Aorta (tissue), 5 donors: ENCODE data around the gene GP5. TPM values are rescaled to one million over a fixed set of nuclear protein-coding genes. Genes with fewer than 3 reads are reported as not detected.

Experiments used
- ATAC-seq: fragments of 200-7000 bp; cut with Tn5 transposase; one replicate; pipeline ENCODE4 v1.9.1; 2022; ENCODE audit warnings: moderate library complexity; ENCODE audit not compliant: low FRiP score
- DNase-seq, 2 donors: peaks; one replicate each; pipeline ENCODE4 v3.0.0-alpha.2; 2020
- H3K27ac ChIP-seq, 2 donors: one replicate each; pipeline ENCODE4 v1.5.1; 2013; ENCODE audit warnings: low read length in 2 of 2, mild to moderate bottlenecking in 2 of 2, moderate library complexity in 2 of 2, control low read depth in 1 of 2, inconsistent platforms in 1 of 2, low read depth in 1 of 2
- H3K27me3 ChIP-seq, 2 donors: one replicate each; pipeline ENCODE4 v1.6.1; 2013; ENCODE audit warnings: control low read depth in 1 of 2, low read length in 1 of 2, mild to moderate bottlenecking in 1 of 2, moderate library complexity in 1 of 2; ENCODE audit not compliant: insufficient read depth in 2 of 2, control insufficient read depth in 1 of 2
- H3K36me3 ChIP-seq, 2 donors: one replicate each; pipeline ENCODE4 v1.6.1; 2013; ENCODE audit warnings: control low read depth in 1 of 2, low read length in 1 of 2, mild to moderate bottlenecking in 1 of 2; ENCODE audit not compliant: insufficient read depth in 2 of 2, control insufficient read depth in 1 of 2
- H3K4me1 ChIP-seq, 2 donors: one replicate each; pipeline ENCODE4 v1.6.1; 2013; ENCODE audit warnings: low read length in 2 of 2, control low read depth in 1 of 2, mild to moderate bottlenecking in 1 of 2, moderate library complexity in 1 of 2; ENCODE audit not compliant: insufficient read depth in 2 of 2, control insufficient read depth in 1 of 2
- H3K4me3 ChIP-seq, 2 donors: one replicate each; pipeline ENCODE4 v1.5.1; 2013; ENCODE audit warnings: low read length in 2 of 2, control low read depth in 1 of 2, mild to moderate bottlenecking in 1 of 2
- H3K9me3 ChIP-seq: one replicate; pipeline ENCODE4 v1.6.1; 2013; ENCODE audit warnings: mild to moderate bottlenecking, low read length; ENCODE audit not compliant: control insufficient read depth
- WGBS, 2 donors: extraction: QIAGEN DNeasy Blood & Tissue Kit; methylation state at CpG; one replicate each; pipeline ENCODE4 v1.1.7; 2013; 5-methylcytosine and 5-hydroxymethylcytosine counted together
- intact Hi-C, 2 donors: fragments of 100-400 bp; cut with DNase I; formaldehyde crosslinking; loops; one replicate each; pipeline versions ENCODE4 v1.14.2 to v1.15.0; 2022
- polyA plus RNA-seq, 2 donors: library from polyadenylated mRNA; stranded (reverse); fragments of 200-250 nt; gene quantifications; one replicate each; pipeline ENCODE4 v1.2.3, GENCODE V29; 2013
- total RNA-seq, 2 donors: library from RNA; stranded (reverse); fragmentation: NEBNext Ultra II Directional; extraction: Animal tissue kit (Norgen Biotek cat#: 25700); gene quantifications; one replicate each; pipeline ENCODE4 v1.2.1, GENCODE V29; 2021
- donor health status: healthy with polysubstance abuse.
- donor health status: Bipolar disorder and iron deficiency.
- donor health status: DM: no; HTN: no; CAD: no.
- donor health status: DM: no; HTN: no; CAD: no.
- donor health status: DM: yes; HTN: yes; CAD: no.

Gene GP5
- total and polyA plus RNA-seq, 4 donors, result 0.15 to 0.33 (median 0.19) TPM; not detected in 1

- no peaks in the 10 kb centered on the region for H3K9me3 ChIP-seq
- ATAC-seq (no peak), DNase-seq (no peak)
- intact Hi-C loops, result no loop called here
- WGBS, 2 donors, result 80 to 81% methylated on average over 18 of the region's 18 CpGs
- no peaks in the 10 kb centered on the region for H3K36me3 ChIP-seq
- no peaks in the 10 kb centered on the region for H3K4me1 ChIP-seq
- H3K4me3 ChIP-seq, result no peak overlapping the region
- no peaks in the 10 kb centered on the region for H3K27me3 ChIP-seq
- H3K27ac ChIP-seq, result no peak overlapping the region
These were observed 30.8 kb downstream of the GP5 start for GRCh38 chr3:194367992-194368841.

GRCh38 chr3:194365978-194366490, 33.0 kb downstream of the GP5 start:
- H3K36me3 ChIP-seq, result no peaks in the 10 kb centered on the region
- no peak for DNase-seq
- H3K9me3 ChIP-seq, result no peaks in the 10 kb centered on the region
- H3K27me3 ChIP-seq, result no peaks in the 10 kb centered on the region
- ATAC-seq, result no peak
- 85 to 87% methylated on average over 12 of the region's 12 CpGs for WGBS, 2 donors
- no peak overlapping the region for H3K27ac ChIP-seq
- H3K4me3 ChIP-seq, result no peak overlapping the region
- intact Hi-C loops, result no loop called here
- no peaks in the 10 kb centered on the region for H3K4me1 ChIP-seq

GRCh38 chr3:194365526-194365925, 33.5 kb downstream of the GP5 start:
- WGBS, 2 donors, result 86% methylated on average over 6 of the region's 6 CpGs
- no peaks in the 10 kb centered on the region for H3K36me3 ChIP-seq
- H3K9me3 ChIP-seq, result no peaks in the 10 kb centered on the region
- H3K27ac ChIP-seq, result no peak overlapping the region
- H3K27me3 ChIP-seq, result peaks cover 0 to 1% of the 10 kb centered on the region in 2 donors
- ATAC-seq (no peak), DNase-seq (no peak)
- no peaks in the 10 kb centered on the region for H3K4me1 ChIP-seq
- intact Hi-C loops, result no loop called here
- H3K4me3 ChIP-seq, result no peak overlapping the region

GRCh38 chr3:194364652-194365434, 34.2 kb downstream of the GP5 start:
- Histone ChIP-seq H3K36me3 (no peaks in the 10 kb centered on the region), H3K27ac (no peak overlapping the region), H3K9me3 (no peaks in the 10 kb centered on the region), H3K4me1 (no peaks in the 10 kb centered on the region), H3K27me3 (peaks cover 0 to 1% of the 10 kb centered on the region in 2 donors), H3K4me3 (no peak overlapping the region)
- WGBS, 2 donors, result 42 to 47% methylated on average over 20 of the region's 20 CpGs
- ATAC-seq (peak; percentile 44), DNase-seq (no peak)
- intact Hi-C loops, result no loop called here

GRCh38 chr3:194364314-194364651, 34.8 kb downstream of the GP5 start:
- no peaks in the 10 kb centered on the region for H3K36me3 ChIP-seq
- H3K27ac ChIP-seq, result no peak overlapping the region
- H3K4me1 ChIP-seq, result no peaks in the 10 kb centered on the region
- H3K27me3 ChIP-seq, result peaks cover 0 to 1% of the 10 kb centered on the region in 2 donors
- DNase-seq, result no peak
- H3K9me3 ChIP-seq, result no peaks in the 10 kb centered on the region
- no peak for ATAC-seq
- WGBS, 2 donors, result 68 to 77% methylated on average over 3 of the region's 3 CpGs
- intact Hi-C loops, result no loop called here
- H3K4me3 ChIP-seq, result no peak overlapping the region

- intact Hi-C loops, result no loop called here
- H3K36me3 ChIP-seq, result no peaks in the 10 kb centered on the region
- no peaks in the 10 kb centered on the region for H3K9me3 ChIP-seq
- no peaks in the 10 kb centered on the region for H3K4me1 ChIP-seq
- no peak overlapping the region for H3K4me3 ChIP-seq
- WGBS, 2 donors, result 90 to 92% methylated on average over 18 of the region's 18 CpGs
- H3K27me3 ChIP-seq, result peaks cover 0 to 1% of the 10 kb centered on the region in 2 donors
- no peak overlapping the region for H3K27ac ChIP-seq
- DNase-seq (no peak), ATAC-seq (no peak)
These were observed 38.5 kb downstream of the GP5 start for GRCh38 chr3:194360568-194360967.

- Histone ChIP-seq H3K4me3 (no peak overlapping the region), H3K36me3 (no peaks in the 10 kb centered on the region), H3K27ac (no peak overlapping the region), H3K4me1 (no peaks in the 10 kb centered on the region), H3K27me3 (peaks cover 0 to 1% of the 10 kb centered on the region in 2 donors), H3K9me3 (no peaks in the 10 kb centered on the region)
- DNase-seq (no peak), ATAC-seq (no peak)
- 83 to 85% methylated on average over 11 of the region's 11 CpGs for WGBS, 2 donors
- intact Hi-C loops, result no loop called here
These were observed 41.4 kb downstream of the GP5 start for GRCh38 chr3:194357681-194358080.

- no peak for ATAC-seq
- Histone ChIP-seq H3K27me3 (no peaks in the 10 kb centered on the region), H3K4me1 (no peaks in the 10 kb centered on the region), H3K9me3 (no peaks in the 10 kb centered on the region), H3K27ac (no peak overlapping the region), H3K4me3 (no peak overlapping the region), H3K36me3 (no peaks in the 10 kb centered on the region)
- DNase-seq, result no peak
- intact Hi-C loops, result no loop called here
- 86 to 87% methylated on average over 7 of the region's 7 CpGs for WGBS, 2 donors
These were observed 43.7 kb downstream of the GP5 start for GRCh38 chr3:194355379-194355778.
